Keratinocyte (primary cell): ENCODE results near the gene MGLL. TPM values are rescaled to one million over a fixed set of nuclear protein-coding genes. Genes with fewer than 3 reads are reported as not detected.

Experiments
- DNase-seq: peaks from one replicate; pipeline ENCODE4 v3.0.0-alpha.2; 2011; ENCODE audit warnings: low read depth, missing footprints, low spot score
- FAIRE-seq: peaks from 2 replicates; lab custom pipeline; 2011; peaks lifted over from hg19 to GRCh38; lab: Jason Lieb, UNC
- H2AFZ ChIP-seq: 2 replicates; pipeline ENCODE4 v1.6.0; 2012; ENCODE audit warnings: low read length, control low read depth, inconsistent platforms; ENCODE audit not compliant: control insufficient read depth
- H3K27ac ChIP-seq: 2 replicates; pipeline ENCODE4 v1.5.1; 2011; ENCODE audit warnings: low read length; ENCODE audit not compliant: control insufficient read depth, insufficient read depth
- H3K27me3 ChIP-seq: 3 replicates; pipeline ENCODE4 v1.6.0; 2011; ENCODE audit warnings: low read length; ENCODE audit not compliant: control insufficient read depth, insufficient read depth; ENCODE audit errors: extremely low read depth
- H3K36me3 ChIP-seq, 2 experiments: 2 replicates in 1 of 2; 3 replicates in 1 of 2; pipeline ENCODE4 v1.5.1; 2011; ENCODE audit warnings: low read length in 2 of 2, mild to moderate bottlenecking in 1 of 2; ENCODE audit not compliant: control insufficient read depth in 2 of 2, insufficient read depth in 2 of 2; ENCODE audit errors: extremely low read depth in 1 of 2
- H3K4me1 ChIP-seq: 3 replicates; pipeline ENCODE4 v1.5.1; 2011; ENCODE audit warnings: low read length; ENCODE audit not compliant: control insufficient read depth, insufficient read depth; ENCODE audit errors: extremely low read depth
- H3K4me2 ChIP-seq: 3 replicates; pipeline ENCODE4 v1.6.0; 2011; ENCODE audit warnings: low read depth, low read length; ENCODE audit not compliant: control insufficient read depth, insufficient read depth; ENCODE audit errors: extremely low read depth
- H3K4me3 ChIP-seq, 3 experiments: fragments of 200-600 bp in 1 of 3; sonication (generic) in 1 of 3; 2 replicates in 2 of 3; 3 replicates in 1 of 3; pipeline ENCODE4 v1.5.1; 2011 to 2016; ENCODE audit warnings: low read length in 3 of 3, mild to moderate bottlenecking in 3 of 3, control low read depth in 2 of 3, inconsistent platforms in 1 of 3, low read depth in 1 of 3, mixed read lengths in 1 of 3, mixed run types in 1 of 3, moderate library complexity in 1 of 3; ENCODE audit not compliant: control insufficient read depth in 2 of 3, insufficient read depth in 2 of 3; ENCODE audit errors: extremely low read depth in 1 of 3
- H3K79me2 ChIP-seq: 2 replicates; pipeline ENCODE4 v1.6.0; 2012; ENCODE audit warnings: low read length; ENCODE audit not compliant: control insufficient read depth, insufficient read depth
- H3K9ac ChIP-seq: 3 replicates; pipeline ENCODE4 v1.6.0; 2011; ENCODE audit warnings: low read length; ENCODE audit not compliant: control insufficient read depth, insufficient read depth; ENCODE audit errors: extremely low read depth
- H3K9me1 ChIP-seq: 3 replicates; pipeline ENCODE4 v1.6.0; 2011; ENCODE audit warnings: low read length; ENCODE audit not compliant: control insufficient read depth, insufficient read depth; ENCODE audit errors: extremely low read depth
- H3K9me3 ChIP-seq: 2 replicates; pipeline ENCODE4 v1.5.1; 2012; ENCODE audit warnings: low read depth, low read length; ENCODE audit not compliant: control insufficient read depth
- H4K20me1 ChIP-seq: 3 replicates; pipeline ENCODE4 v1.6.0; 2011; ENCODE audit warnings: low read length; ENCODE audit not compliant: control insufficient read depth, insufficient read depth; ENCODE audit errors: extremely low read depth
- CTCF ChIP-seq, 3 experiments: IDR thresholded peaks in 1 of 3; conservative IDR thresholded peaks in 1 of 3; optimal IDR thresholded peaks in 1 of 3; 2 replicates in 2 of 3; 3 replicates in 1 of 3; pipeline versions ENCODE3 to v1.5.1; 2011; ENCODE audit warnings: low read length in 3 of 3, mild to moderate bottlenecking in 3 of 3, moderate library complexity in 2 of 3, control low read depth in 1 of 3, inconsistent platforms in 1 of 3; ENCODE audit not compliant: insufficient read depth in 2 of 3; ENCODE audit errors: extremely low read depth in 1 of 3
- EZH2 ChIP-seq: IDR thresholded peaks from one replicate; pipeline ENCODE4 v1.6.1; 2012; ENCODE audit warnings: inconsistent platforms, mild to moderate bottlenecking, low read length, moderate library complexity
- dilution Hi-C: fragments of 300-500 bp; cut with MboI; formaldehyde crosslinking; loops from one replicate; pipeline ENCODE4 v1.7.0; 2020; ENCODE audit warnings: low sequenced_read_pairs; ENCODE audit not compliant: extremely low pct_ligation_motif_present
- polyA plus RNA-seq, 5 experiments: library from polyadenylated mRNA; depleted of rRNA in 3 of 5; stranded (reverse) in 3 of 5; stranded (forward) in 1 of 5; unstranded in 1 of 5; fragments of >200 nt; gene quantifications; 1 replicate in 1 of 5; 2 replicates in 3 of 5; 3 replicates in 1 of 5; pipeline versions ENCODE4 v1.2.1 to v1.2.3, GENCODE V29; 2011 to 2012; ENCODE audit warnings: missing spikeins in 2 of 5, low read depth in 1 of 5, low replicate concordance in 1 of 5

MGLL gene
- polyA plus RNA-seq, 1 donor (not counting 4 experiments of a cell fraction or from before 2014, with no cell fraction given), result 17.8 TPM

- Histone ChIP-seq H3K36me3 (peaks cover 5 to 11% of the 10 kb centered on the region in 2 experiments), H2AFZ (no peak overlapping the region), H3K27me3 (no peaks in the 10 kb centered on the region), H3K4me3 (no peak overlapping the region), H3K9ac (no peak overlapping the region), H3K4me1 (peaks cover 13% of the 10 kb centered on the region), H3K9me1 (no peaks in the 10 kb centered on the region), H3K4me2 (no peak overlapping the region), H3K9me3 (no peaks in the 10 kb centered on the region), H3K27ac (no peak overlapping the region), H4K20me1 (no peaks in the 10 kb centered on the region), H3K79me2 (no peaks in the 10 kb centered on the region)
- FAIRE-seq, result no peak
- DNase-seq, result no peak
- no peak for TF ChIP-seq EZH2
- no peak for TF ChIP-seq CTCF (optimal IDR thresholded peaks at IDR 0.05 in 1 of 3, IDR thresholded peaks at IDR 0.05 in 1 of 3, conservative IDR thresholded peaks at IDR 0.05 in 1 of 3; ENCODE audit: extremely low read depth in 1 of 3, insufficient read depth in 2 of 3, low read length in 3 of 3)
- dilution Hi-C loops, result no loop called here
These were observed 110.4 kb downstream of the MGLL start for GRCh38 chr3:127711896-127712295.

GRCh38 chr3:127711021-127711695 is 111.2 kb downstream of the MGLL start:
- Histone ChIP-seq H3K4me2 (peak overlapping the region; percentile 20), H3K27ac (no peak overlapping the region), H3K36me3 (peaks cover 6 to 9% of the 10 kb centered on the region in 2 experiments), H3K9me1 (no peaks in the 10 kb centered on the region), H3K4me1 (peaks cover 13% of the 10 kb centered on the region), H2AFZ (no peak overlapping the region), H3K9me3 (no peaks in the 10 kb centered on the region), H4K20me1 (no peaks in the 10 kb centered on the region), H3K27me3 (no peaks in the 10 kb centered on the region), H3K9ac (no peak overlapping the region), H3K79me2 (no peaks in the 10 kb centered on the region), H3K4me3 (no peak overlapping the region)
- no peak for TF ChIP-seq EZH2
- no peak for TF ChIP-seq CTCF (optimal IDR thresholded peaks at IDR 0.05 in 1 of 3, IDR thresholded peaks at IDR 0.05 in 1 of 3, conservative IDR thresholded peaks at IDR 0.05 in 1 of 3; ENCODE audit: extremely low read depth in 1 of 3, insufficient read depth in 2 of 3, low read length in 3 of 3)
- DNase-seq (no peak), FAIRE-seq (no peak)
- dilution Hi-C loops, result no loop called here
